Posterior vena cava (tissue), 2 donors: ENCODE measurements around the gene TRIM43B. TPM values are rescaled to one million over a fixed set of nuclear protein-coding genes. Genes with fewer than 3 reads are reported as not detected.
"Not testable (repeated sequence)": the region's sequence is repeated elsewhere in the genome, so short reads cannot be mapped to it uniquely, and the experiment has no call there.

Experiments
- DNase-seq: peaks from one replicate; pipeline ENCODE4 v3.0.0-alpha.2; 2020; ENCODE audit warnings: low spot score
- intact Hi-C, 2 donors: fragments of 100-400 bp; cut with DNase I; formaldehyde crosslinking; loops; one replicate each; pipeline versions ENCODE4 v1.14.1 to v1.14.2; 2022 to 2023
- long read RNA-seq, 2 donors: library from polyadenylated mRNA; unstranded; transcript quantifications; one replicate each; pipeline ENCODE4 v2.0.0, GENCODE V29; 2020 to 2021
- total RNA-seq, 2 donors: library from RNA; stranded (reverse); fragmentation: NEBNext Ultra II Directional; extraction: Animal tissue kit (Norgen Biotek cat#: 25700); gene quantifications; one replicate each; pipeline ENCODE4 v1.2.1, GENCODE V29; 2021
- donor health status: DM: yes; HTN: yes; CAD: no.
- donor health status: DM: yes; HTN: yes; CAD: no.

Gene TRIM43B
- not detected for total RNA-seq
- long read RNA-seq, donor 1, result 0 reads
- long read RNA-seq, donor 2, result 0 reads

- intact Hi-C loops, result not testable (repeated sequence)
Measured at GRCh38 chr2:95484654-95485053, at the start of gene TRIM43B. Gene TRIM43B (minus strand): TSS chr2:95484754. CDS start chr2:95482714, 2,040 bp downstream.

GRCh38 chr2:95531254-95531771 is 46.8 kb upstream of the TRIM43B start:
- intact Hi-C loops, result no loop called here
- DNase-seq, result no peak

More at GRCh38 chr2:95484654-95485053, at the start of gene TRIM43B:
- DNase-seq, result not testable (repeated sequence)

- no peak for DNase-seq
- intact Hi-C loops, result no loop called here
Measured at GRCh38 chr2:95530734-95531133, 46.2 kb upstream of the TRIM43B start.

- DNase-seq, result peak; percentile 89
- intact Hi-C loops, result no loop called here
Measured at GRCh38 chr2:95526360-95527341, 42.1 kb upstream of the TRIM43B start.

GRCh38 chr2:95525294-95526035 is 40.9 kb upstream of the TRIM43B start:
- intact Hi-C loops, result no loop called here
- no peak for DNase-seq

- intact Hi-C loops, result no loop called here
- DNase-seq, result no peak
Measured at GRCh38 chr2:95524195-95524594, 39.6 kb upstream of the TRIM43B start.

- DNase-seq, result no peak
- intact Hi-C loops, result no loop called here
Measured at GRCh38 chr2:95514718-95515117, 30.2 kb upstream of the TRIM43B start.

- intact Hi-C loops, DNase-seq: not testable (repeated sequence)
Measured at GRCh38 chr2:95514226-95514625, 29.7 kb upstream of the TRIM43B start.

- intact Hi-C loops, result no loop called here
- no peak for DNase-seq
Measured at GRCh38 chr2:95509408-95509807, 24.9 kb upstream of the TRIM43B start.

- no peak for DNase-seq
- intact Hi-C loops, result no loop called here
Measured at GRCh38 chr2:95505222-95505621, 20.7 kb upstream of the TRIM43B start.

- intact Hi-C loops, result no loop called here
- DNase-seq, result no peak
Measured at GRCh38 chr2:95500854-95501253, 16.3 kb upstream of the TRIM43B start.

GRCh38 chr2:95492076-95492475 is 7.5 kb upstream of the TRIM43B start:
- DNase-seq, intact Hi-C loops: not testable (repeated sequence)

GRCh38 chr2:95475025-95475424 is 9.5 kb downstream of the TRIM43B start:
- intact Hi-C loops, DNase-seq: not testable (repeated sequence)

GRCh38 chr2:95467984-95468383 is 16.6 kb downstream of the TRIM43B start:
- DNase-seq, result not testable (repeated sequence)

GRCh38 chr2:95466572-95466971 is 18.0 kb downstream of the TRIM43B start:
- DNase-seq, intact Hi-C loops: not testable (repeated sequence)

More at GRCh38 chr2:95467984-95468383, 16.6 kb downstream of the TRIM43B start:
- intact Hi-C loops, result not testable (repeated sequence)

- intact Hi-C loops, DNase-seq: not testable (repeated sequence)
Measured at GRCh38 chr2:95463292-95463691, 21.3 kb downstream of the TRIM43B start.

GRCh38 chr2:95445317-95445716 is 39.2 kb downstream of the TRIM43B start:
- DNase-seq, intact Hi-C loops: not testable (repeated sequence)

- intact Hi-C loops, result not testable (repeated sequence)
Measured at GRCh38 chr2:95442474-95443099, 42.0 kb downstream of the TRIM43B start.

GRCh38 chr2:95435872-95436209 is 48.7 kb downstream of the TRIM43B start:
- intact Hi-C loops, result not testable (repeated sequence)

More at GRCh38 chr2:95442474-95443099, 42.0 kb downstream of the TRIM43B start:
- DNase-seq, result not testable (repeated sequence)

More at GRCh38 chr2:95435872-95436209, 48.7 kb downstream of the TRIM43B start:
- DNase-seq, result not testable (repeated sequence)
